SK-N-SH (cell line): ENCODE measurements around the gene CDC42EP3. TPM values are rescaled to one million over a fixed set of nuclear protein-coding genes. Genes with fewer than 3 reads are reported as not detected.

ENCODE experiments used
- CTCF ChIA-PET: fragments of 300-600, 350-600 bp; formaldehyde crosslinking; extraction: SDS; loops from one replicate; lab custom pipeline; 2021; lab: Yijun Ruan, JAX
- POLR2A ChIA-PET: fragments of 350-600 bp; sonication (Branson Sonifier 250); formaldehyde crosslinking; extraction: SDS; loops from one replicate; lab custom pipeline; 2020; ENCODE audit warnings: antibody characterized with exemption, inconsistent platforms; lab: Yijun Ruan, JAX
- DNase-seq: peaks from one replicate; pipeline ENCODE4 v3.0.0; 2012
- H2AFZ ChIP-seq: fragments of 200-600 bp; sonication (generic); 2 replicates; pipeline ENCODE4 v1.8.1; 2016; ENCODE audit warnings: antibody characterized with exemption, mild to moderate bottlenecking, low read depth
- H3F3A ChIP-seq: fragments of 200-600 bp; sonication (generic); replicated peaks from 2 replicates; pipeline ENCODE3; 2016; ENCODE audit warnings: antibody characterized with exemption, mild to moderate bottlenecking; ENCODE audit not compliant: insufficient read depth
- H3K27ac ChIP-seq, 2 experiments: fragments of 200-500 bp in 1 of 2; fragments of 200-600 bp in 1 of 2; sonication (Bioruptor generic) in 1 of 2; sonication (generic), shearing (Covaris generic) in 1 of 2; 2 replicates each; pipeline versions ENCODE4 v1.5.1 to v1.6.1; 2014 to 2016; ENCODE audit warnings: low read depth in 2 of 2, inconsistent platforms in 1 of 2, low read length in 1 of 2, mild to moderate bottlenecking in 1 of 2, mixed read lengths in 1 of 2
- H3K27me3 ChIP-seq: fragments of 200-600 bp; sonication (generic), shearing (Covaris generic); 2 replicates; pipeline ENCODE4 v1.6.1; 2016; ENCODE audit warnings: mixed run types; ENCODE audit not compliant: insufficient read depth
- H3K36me3 ChIP-seq, 2 experiments: fragments of 200-500 bp in 1 of 2; fragments of 200-600 bp in 1 of 2; sonication (Bioruptor generic) in 1 of 2; sonication (generic) in 1 of 2; replicated peaks in 1 of 2; 2 replicates each; pipeline versions ENCODE3 to v1.5.1; 2014 to 2016; ENCODE audit warnings: low read length in 1 of 2, mild to moderate bottlenecking in 1 of 2; ENCODE audit not compliant: insufficient read depth in 2 of 2, control insufficient read depth in 1 of 2
- H3K4me1 ChIP-seq, 2 experiments: fragments of 200-500 bp in 1 of 2; fragments of 200-600 bp in 1 of 2; sonication (Bioruptor generic) in 1 of 2; sonication (generic), shearing (Covaris generic) in 1 of 2; 2 replicates each; pipeline versions ENCODE4 v1.5.1 to v1.6.1; 2014 to 2016; ENCODE audit warnings: low read depth in 1 of 2, low read length in 1 of 2, mixed run types in 1 of 2; ENCODE audit not compliant: insufficient read depth in 2 of 2, control insufficient read depth in 1 of 2
- H3K4me2 ChIP-seq: fragments of 200-600 bp; sonication (generic), shearing (Covaris generic); 2 replicates; pipeline ENCODE4 v1.6.1; 2017; ENCODE audit warnings: mixed run types
- H3K4me3 ChIP-seq, 2 experiments: fragments of 200-500 bp in 1 of 2; fragments of 200-600 bp in 1 of 2; sonication (Bioruptor generic) in 1 of 2; sonication (generic), shearing (Covaris generic) in 1 of 2; 2 replicates each; pipeline versions ENCODE4 v1.5.1 to v1.8.1; 2014 to 2016; ENCODE audit warnings: low read depth in 2 of 2, inconsistent platforms in 1 of 2, low read length in 1 of 2, mild to moderate bottlenecking in 1 of 2, mixed read lengths in 1 of 2, moderate library complexity in 1 of 2
- H3K79me2 ChIP-seq: fragments of 200-600 bp; sonication (generic); 2 replicates; pipeline ENCODE4 v1.8.1; 2017; ENCODE audit warnings: mild to moderate bottlenecking; ENCODE audit not compliant: insufficient read depth
- H3K9ac ChIP-seq: fragments of 200-600 bp; sonication (generic); 2 replicates; pipeline ENCODE4 v1.6.1; 2017; ENCODE audit warnings: mixed run types
- H3K9me2 ChIP-seq: fragments of 200-600 bp; sonication (generic); 2 replicates; pipeline ENCODE4 v1.6.1; 2017; ENCODE audit warnings: mixed run types
- H3K9me3 ChIP-seq: fragments of 200-600 bp; sonication (generic); 2 replicates; pipeline ENCODE4 v1.6.1; 2017; ENCODE audit warnings: mixed run types, mild to moderate bottlenecking, moderate library complexity
- H4K20me1 ChIP-seq: fragments of 200-600 bp; sonication (generic); 2 replicates; pipeline ENCODE4 v1.6.1; 2017; ENCODE audit warnings: mild to moderate bottlenecking, mixed run types; ENCODE audit not compliant: insufficient read depth
- CHD2 ChIP-seq: fragments of 150-350 bp; IDR thresholded peaks from 2 replicates; pipeline ENCODE4 v1.6.1; 2018; ENCODE audit warnings: low read length; ENCODE audit not compliant: partially characterized antibody
- EP300 ChIP-seq, 2 experiments: IDR thresholded peaks; 2 replicates each; pipeline versions ENCODE4 v1.4.0 to v1.6.1; 2012; ENCODE audit warnings: borderline replicate concordance in 1 of 2, low read depth in 1 of 2, low read length in 1 of 2
- FOSL2 ChIP-seq: IDR thresholded peaks from 2 replicates; pipeline ENCODE4 v1.4.0; 2012; ENCODE audit warnings: low read depth, mild to moderate bottlenecking, moderate library complexity, borderline replicate concordance
- FOXM1 ChIP-seq: IDR thresholded peaks from 2 replicates; pipeline ENCODE4 v1.4.0; 2012; ENCODE audit warnings: low read depth, mild to moderate bottlenecking
- GABPA ChIP-seq: IDR thresholded peaks from 2 replicates; pipeline ENCODE4 v1.4.0; 2012; ENCODE audit warnings: low read depth, mild to moderate bottlenecking
- GATA2 ChIP-seq: sonication (generic); formaldehyde crosslinking; IDR thresholded peaks from 2 replicates; pipeline ENCODE4 v1.5.0; 2020; ENCODE audit warnings: mild to moderate bottlenecking, missing genetic modification reagents
- JUND ChIP-seq: IDR thresholded peaks from 2 replicates; pipeline ENCODE4 v1.4.0; 2012
- MEF2A ChIP-seq: IDR thresholded peaks from 2 replicates; pipeline ENCODE4 v1.4.0; 2012; ENCODE audit warnings: low read depth, borderline replicate concordance
- MXI1 ChIP-seq: IDR thresholded peaks from 2 replicates; pipeline ENCODE4 v1.6.1; 2012; ENCODE audit warnings: mild to moderate bottlenecking, low read depth, low read length, improper control_type of control experiment
- NFIC ChIP-seq: IDR thresholded peaks from 2 replicates; pipeline ENCODE4 v1.4.0; 2012; ENCODE audit warnings: borderline replicate concordance
- POLR2AphosphoS5 ChIP-seq: IDR thresholded peaks from 2 replicates; pipeline ENCODE4 v1.6.1; 2012; ENCODE audit warnings: low read depth, low read length
- RAD21 ChIP-seq: IDR thresholded peaks from 2 replicates; pipeline ENCODE4 v1.6.1; 2012; ENCODE audit warnings: mild to moderate bottlenecking, low read length
- RCOR1 ChIP-seq: fragments of 150-350 bp; IDR thresholded peaks from 2 replicates; pipeline ENCODE4 v1.6.1; 2017; ENCODE audit warnings: antibody characterized with exemption, low read length
- SIN3A ChIP-seq: IDR thresholded peaks from 2 replicates; pipeline ENCODE4 v1.6.1; 2012; ENCODE audit warnings: low read depth, mild to moderate bottlenecking, low read length, moderate library complexity, borderline replicate concordance
- TAF1 ChIP-seq: IDR thresholded peaks from 2 replicates; pipeline ENCODE4 v1.6.1; 2012; ENCODE audit warnings: low read depth, mild to moderate bottlenecking, low read length, moderate library complexity, borderline replicate concordance
- TCF12 ChIP-seq: IDR thresholded peaks from 2 replicates; pipeline ENCODE4 v1.4.0; 2012
- TEAD4 ChIP-seq: IDR thresholded peaks from 2 replicates; pipeline ENCODE4 v1.4.0; 2012; ENCODE audit warnings: mild to moderate bottlenecking, borderline replicate concordance; ENCODE audit not compliant: insufficient read depth
- WGBS: methylation state at CpG from one replicate; pipeline ENCODE4 v1.1.6; 2017; ENCODE audit warnings: low lambda C conversion rate; 5-methylcytosine and 5-hydroxymethylcytosine counted together
- polyA plus RNA-seq, 3 experiments: library from polyadenylated mRNA; depleted of rRNA; stranded (reverse); fragments of >200 nt; gene quantifications; 2 replicates each; pipeline ENCODE4 v1.2.3, GENCODE V29; 2012
- TF ChIP-seq, protein P1 (sequence below): IDR thresholded peaks from 2 replicates; pipeline ENCODE4; 2012
- TF ChIP-seq, protein P2 (sequence below): IDR thresholded peaks from 2 replicates; pipeline ENCODE4 v1.4.0; 2012; ENCODE audit warnings: low read depth, borderline replicate concordance
- TF ChIP-seq, protein P3 (sequence below): IDR thresholded peaks from 2 replicates; pipeline ENCODE4 v1.4.0; 2012; ENCODE audit warnings: low read depth, borderline replicate concordance
- TF ChIP-seq, protein P4 (sequence below): fragments of 150-350 bp; IDR thresholded peaks from 2 replicates; pipeline ENCODE4 v1.6.1; 2016; ENCODE audit warnings: mild to moderate bottlenecking, low read depth, low read length
- TF ChIP-seq, protein P5 (sequence below): IDR thresholded peaks from 2 replicates; pipeline ENCODE4 v1.4.0; 2012; ENCODE audit warnings: low read depth

The CDC42EP3 gene
- polyA plus RNA-seq, 1 of the 3 experiments (the other 2 are of a cell fraction) = 87.5 TPM

DNA sequence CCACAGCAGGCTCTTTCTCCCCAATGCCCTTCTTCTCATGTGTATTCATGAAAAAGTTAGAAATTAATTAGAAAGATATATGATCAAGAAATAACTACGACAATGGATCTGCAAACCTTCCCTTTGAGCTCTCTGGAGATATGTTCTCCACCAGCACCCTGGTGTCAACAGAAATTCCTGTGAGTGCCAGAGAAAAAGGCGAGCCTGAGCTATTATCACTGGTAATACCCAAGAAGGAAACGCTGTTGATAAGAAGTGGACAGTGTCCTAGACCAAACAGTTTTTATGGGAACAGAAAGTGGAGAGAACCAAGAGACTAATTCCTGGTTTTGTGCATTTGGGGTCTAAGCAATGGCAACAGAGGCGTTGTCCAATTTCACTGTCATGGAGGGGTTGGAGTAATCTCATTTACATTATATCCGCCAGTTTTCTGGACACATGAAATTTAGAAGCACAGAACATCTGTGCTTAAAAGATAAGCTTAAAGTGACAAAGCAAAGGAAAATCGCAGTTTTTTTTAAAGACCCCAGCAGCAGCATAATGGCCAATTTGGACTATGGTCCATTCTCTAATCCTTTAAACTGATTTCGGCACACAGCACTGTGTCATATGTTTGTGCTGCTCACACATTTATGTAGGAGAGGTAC, 47.2 kb upstream of the CDC42EP3 start (continued):
- TF ChIP-seq FOXM1 = no peak
- TF ChIP-seq, protein P1, sequence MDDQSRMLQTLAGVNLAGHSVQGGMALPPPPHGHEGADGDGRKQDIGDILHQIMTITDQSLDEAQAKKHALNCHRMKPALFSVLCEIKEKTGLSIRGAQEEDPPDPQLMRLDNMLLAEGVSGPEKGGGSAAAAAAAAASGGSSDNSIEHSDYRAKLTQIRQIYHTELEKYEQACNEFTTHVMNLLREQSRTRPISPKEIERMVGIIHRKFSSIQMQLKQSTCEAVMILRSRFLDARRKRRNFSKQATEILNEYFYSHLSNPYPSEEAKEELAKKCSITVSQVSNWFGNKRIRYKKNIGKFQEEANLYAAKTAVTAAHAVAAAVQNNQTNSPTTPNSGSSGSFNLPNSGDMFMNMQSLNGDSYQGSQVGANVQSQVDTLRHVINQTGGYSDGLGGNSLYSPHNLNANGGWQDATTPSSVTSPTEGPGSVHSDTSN = no peak
- no peak for TF ChIP-seq JUND
- TF ChIP-seq TCF12 = no peak
- TF ChIP-seq, protein P2, sequence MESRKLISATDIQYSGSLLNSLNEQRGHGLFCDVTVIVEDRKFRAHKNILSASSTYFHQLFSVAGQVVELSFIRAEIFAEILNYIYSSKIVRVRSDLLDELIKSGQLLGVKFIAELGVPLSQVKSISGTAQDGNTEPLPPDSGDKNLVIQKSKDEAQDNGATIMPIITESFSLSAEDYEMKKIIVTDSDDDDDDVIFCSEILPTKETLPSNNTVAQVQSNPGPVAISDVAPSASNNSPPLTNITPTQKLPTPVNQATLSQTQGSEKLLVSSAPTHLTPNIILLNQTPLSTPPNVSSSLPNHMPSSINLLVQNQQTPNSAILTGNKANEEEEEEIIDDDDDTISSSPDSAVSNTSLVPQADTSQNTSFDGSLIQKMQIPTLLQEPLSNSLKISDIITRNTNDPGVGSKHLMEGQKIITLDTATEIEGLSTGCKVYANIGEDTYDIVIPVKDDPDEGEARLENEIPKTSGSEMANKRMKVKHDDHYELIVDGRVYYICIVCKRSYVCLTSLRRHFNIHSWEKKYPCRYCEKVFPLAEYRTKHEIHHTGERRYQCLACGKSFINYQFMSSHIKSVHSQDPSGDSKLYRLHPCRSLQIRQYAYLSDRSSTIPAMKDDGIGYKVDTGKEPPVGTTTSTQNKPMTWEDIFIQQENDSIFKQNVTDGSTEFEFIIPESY = no peak

DNA sequence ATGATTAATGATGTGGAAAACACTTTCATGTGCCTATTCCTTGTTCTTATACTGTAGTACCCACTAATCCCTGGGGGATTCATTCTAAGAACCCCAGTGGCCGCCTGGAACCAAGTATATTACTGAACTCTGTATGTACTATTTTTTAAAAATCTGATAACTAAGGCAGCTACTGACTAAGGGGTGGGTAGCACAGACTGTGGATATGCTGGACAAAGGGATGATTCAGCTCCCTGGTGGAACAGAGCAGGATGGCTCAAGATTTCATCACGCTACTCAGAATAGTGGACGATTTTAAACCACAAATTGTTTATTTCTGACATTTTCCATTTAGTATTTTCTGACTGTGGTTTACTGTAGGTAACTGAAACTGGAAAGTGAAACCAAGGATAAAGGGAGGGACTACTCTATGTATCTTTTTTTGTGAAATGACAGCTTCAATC, 41.8 kb upstream of the CDC42EP3 start:
- H3K4me1 ChIP-seq = peaks cover 2 to 15% of the 10 kb centered on the region in 2 experiments
- no peak for DNase-seq
- H3K36me3 ChIP-seq = peaks cover 0 to 15% of the 10 kb centered on the region in 2 experiments
- POLR2A ChIA-PET = no interaction called here
- CTCF ChIA-PET = interaction anchor here (1.2 kb wide), 1 partner anchor 10 kb away, joined by 3 read pairs; no protein-coding TSS in a partner anchor
- TF ChIP-seq MXI1 (no peak), MEF2A (0 out of 2 replicates have a peak, but pooled peaks have one; percentile 65), CHD2 (no peak), POLR2AphosphoS5 (peak; percentile 61; the same call in 1 of the 2 replicates), JUND (peak; percentile 83), NFIC (peak; percentile 67; the same call in 1 of the 2 replicates), GATA2 (no peak), RAD21 (no peak), FOSL2 (peak; percentile 92), EP300 (IDR thresholded peaks at IDR 0.05; ENCODE audit: borderline replicate concordance in 1 of 2, low read depth in 1 of 2, low read length in 1 of 2) (peak in 1 of 2 experiments; percentile 78; a peak in 2 of 4 replicates), TEAD4 (peak; percentile 67; the same call in 1 of the 2 replicates), GABPA (no peak), SIN3A (0 out of 2 replicates have a peak, but pooled peaks have one; percentile 47), RCOR1 (no peak), TCF12 (peak; percentile 85), FOXM1 (peak; percentile 81), TAF1 (peak; percentile 31; the same call in 1 of the 2 replicates)
- TF ChIP-seq, protein P3, sequence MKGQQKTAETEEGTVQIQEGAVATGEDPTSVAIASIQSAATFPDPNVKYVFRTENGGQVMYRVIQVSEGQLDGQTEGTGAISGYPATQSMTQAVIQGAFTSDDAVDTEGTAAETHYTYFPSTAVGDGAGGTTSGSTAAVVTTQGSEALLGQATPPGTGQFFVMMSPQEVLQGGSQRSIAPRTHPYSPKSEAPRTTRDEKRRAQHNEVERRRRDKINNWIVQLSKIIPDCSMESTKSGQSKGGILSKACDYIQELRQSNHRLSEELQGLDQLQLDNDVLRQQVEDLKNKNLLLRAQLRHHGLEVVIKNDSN = no peak
- TF ChIP-seq, protein P4, sequence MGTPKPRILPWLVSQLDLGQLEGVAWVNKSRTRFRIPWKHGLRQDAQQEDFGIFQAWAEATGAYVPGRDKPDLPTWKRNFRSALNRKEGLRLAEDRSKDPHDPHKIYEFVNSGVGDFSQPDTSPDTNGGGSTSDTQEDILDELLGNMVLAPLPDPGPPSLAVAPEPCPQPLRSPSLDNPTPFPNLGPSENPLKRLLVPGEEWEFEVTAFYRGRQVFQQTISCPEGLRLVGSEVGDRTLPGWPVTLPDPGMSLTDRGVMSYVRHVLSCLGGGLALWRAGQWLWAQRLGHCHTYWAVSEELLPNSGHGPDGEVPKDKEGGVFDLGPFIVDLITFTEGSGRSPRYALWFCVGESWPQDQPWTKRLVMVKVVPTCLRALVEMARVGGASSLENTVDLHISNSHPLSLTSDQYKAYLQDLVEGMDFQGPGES = no peak
- TF ChIP-seq, protein P1 = peak; percentile 90
- TF ChIP-seq, protein P5, sequence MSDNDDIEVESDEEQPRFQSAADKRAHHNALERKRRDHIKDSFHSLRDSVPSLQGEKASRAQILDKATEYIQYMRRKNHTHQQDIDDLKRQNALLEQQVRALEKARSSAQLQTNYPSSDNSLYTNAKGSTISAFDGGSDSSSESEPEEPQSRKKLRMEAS = peak; percentile 56; the same call in 1 of the 2 replicates
- H3K27ac ChIP-seq = peak overlapping the region; percentile 39 to 78
- no peak overlapping the region for H2AFZ ChIP-seq
- H3K9ac ChIP-seq = peak overlapping the region; percentile 3; the same call in 1 of the 2 replicates
- H3K9me2 ChIP-seq = no peaks in the 10 kb centered on the region
- H3K27me3 ChIP-seq = no peaks in the 10 kb centered on the region
- H3K79me2 ChIP-seq = no peaks in the 10 kb centered on the region
- 25% methylated on average over 3 of the region's 3 CpGs for WGBS
- H4K20me1 ChIP-seq = no peaks in the 10 kb centered on the region
- H3K4me2 ChIP-seq = peak overlapping the region; percentile 11
- H3K9me3 ChIP-seq = peaks cover 27% of the 10 kb centered on the region
- peaks cover 37% of the 10 kb centered on the region for H3F3A ChIP-seq
- H3K4me3 ChIP-seq = peak overlapping the region in 1 of 2 experiments; percentile 1; a peak in 1 of 4 replicates
